Osteoblast (primary cell): ENCODE data around the gene MLEC. TPM values are rescaled to one million over a fixed set of nuclear protein-coding genes. Genes with fewer than 3 reads are reported as not detected.

Source experiments
- DNase-seq: peaks from one replicate; pipeline ENCODE4 v3.0.0; 2011; ENCODE audit warnings: low spot score, mixed read lengths; ENCODE audit not compliant: insufficient read length; ENCODE audit errors: missing footprints
- H2AFZ ChIP-seq: 2 replicates; pipeline ENCODE4 v1.6.0; 2011; ENCODE audit warnings: mild to moderate bottlenecking, low read length
- H3K27ac ChIP-seq: 2 replicates; pipeline ENCODE4 v1.5.1; 2011; ENCODE audit warnings: mild to moderate bottlenecking, low read depth, low read length, moderate library complexity
- H3K27me3 ChIP-seq: 2 replicates; pipeline ENCODE4 v1.6.0; 2012; ENCODE audit warnings: mild to moderate bottlenecking, control low read depth, inconsistent platforms, low read length, moderate library complexity; ENCODE audit not compliant: insufficient read depth
- H3K36me3 ChIP-seq: 2 replicates; pipeline ENCODE4 v1.5.1; 2011; ENCODE audit warnings: mild to moderate bottlenecking, low read length, control low read depth, moderate library complexity; ENCODE audit not compliant: insufficient read depth
- H3K4me1 ChIP-seq: 2 replicates; pipeline ENCODE4 v1.5.1; 2011; ENCODE audit warnings: mild to moderate bottlenecking, low read length, control low read depth, moderate library complexity; ENCODE audit not compliant: insufficient read depth
- H3K4me2 ChIP-seq: 2 replicates; pipeline ENCODE4 v1.6.0; 2011; ENCODE audit warnings: mild to moderate bottlenecking, low read length; ENCODE audit not compliant: insufficient read depth
- H3K4me3 ChIP-seq: fragments of 200-600 bp; sonication (generic); 3 replicates; pipeline ENCODE4 v1.5.1; 2012; ENCODE audit warnings: mild to moderate bottlenecking, low read length, inconsistent platforms; ENCODE audit not compliant: insufficient read depth
- H3K79me2 ChIP-seq: 2 replicates; pipeline ENCODE4 v1.6.0; 2012; ENCODE audit warnings: mild to moderate bottlenecking, low read length, control low read depth, inconsistent platforms; ENCODE audit not compliant: insufficient read depth
- H3K9me3 ChIP-seq: 2 replicates; pipeline ENCODE4 v1.5.1; 2011; ENCODE audit warnings: low read depth, low read length, control low read depth
- H4K20me1 ChIP-seq: 2 replicates; pipeline ENCODE4 v1.6.0; 2012; ENCODE audit warnings: mild to moderate bottlenecking, low read length, control low read depth; ENCODE audit not compliant: insufficient read depth
- CTCF ChIP-seq: IDR thresholded peaks from 2 replicates; pipeline ENCODE4 v1.5.1; 2011; ENCODE audit warnings: mild to moderate bottlenecking, low read depth, low read length, moderate library complexity; ENCODE audit errors: extremely low read depth
- total RNA-seq: library from RNA; depleted of rRNA; stranded (reverse); fragments of >200 nt; gene quantifications from 2 replicates; pipeline ENCODE4 v1.2.3, GENCODE V29; 2012

The MLEC gene
- total RNA-seq, 1 donor = 89.8 TPM

GRCh38 chr12:120744922-120745493 lies 58.1 kb downstream of the MLEC start:
- no peaks in the 10 kb centered on the region for H3K79me2 ChIP-seq

GRCh38 chr12:120748242-120748641 lies 61.3 kb downstream of the MLEC start:
- Histone ChIP-seq H2AFZ (no peak overlapping the region), H3K36me3 (no peaks in the 10 kb centered on the region), H3K4me3 (no peak overlapping the region), H3K27ac (no peak overlapping the region), H3K4me2 (no peak overlapping the region), H3K9me3 (no peaks in the 10 kb centered on the region), H3K79me2 (no peaks in the 10 kb centered on the region), H3K27me3 (no peaks in the 10 kb centered on the region), H3K4me1 (no peaks in the 10 kb centered on the region), H4K20me1 (no peaks in the 10 kb centered on the region)
- DNase-seq = no peak
- no peak for TF ChIP-seq CTCF

More at GRCh38 chr12:120744922-120745493, 58.1 kb downstream of the MLEC start:
- no peak overlapping the region for H3K4me3 ChIP-seq
- no peak for DNase-seq
- no peak overlapping the region for H3K27ac ChIP-seq
- H3K4me1 ChIP-seq = no peaks in the 10 kb centered on the region
- H4K20me1 ChIP-seq = no peaks in the 10 kb centered on the region
- no peaks in the 10 kb centered on the region for H3K9me3 ChIP-seq
- no peaks in the 10 kb centered on the region for H3K27me3 ChIP-seq
- TF ChIP-seq CTCF = no peak
- no peak overlapping the region for H2AFZ ChIP-seq
- no peaks in the 10 kb centered on the region for H3K36me3 ChIP-seq
- H3K4me2 ChIP-seq = no peak overlapping the region

GRCh38 chr12:120749256-120749655 lies 62.3 kb downstream of the MLEC start:
- H3K9me3 ChIP-seq = no peaks in the 10 kb centered on the region
- no peaks in the 10 kb centered on the region for H3K79me2 ChIP-seq
- DNase-seq = peak; percentile 34
- no peak overlapping the region for H3K4me3 ChIP-seq
- no peak overlapping the region for H2AFZ ChIP-seq
- H3K4me2 ChIP-seq = no peak overlapping the region
- H3K36me3 ChIP-seq = no peaks in the 10 kb centered on the region
- no peaks in the 10 kb centered on the region for H4K20me1 ChIP-seq
- no peak for TF ChIP-seq CTCF
- H3K4me1 ChIP-seq = no peaks in the 10 kb centered on the region
- no peak overlapping the region for H3K27ac ChIP-seq
- H3K27me3 ChIP-seq = no peaks in the 10 kb centered on the region

- Histone ChIP-seq H3K36me3 (no peaks in the 10 kb centered on the region), H3K4me1 (no peaks in the 10 kb centered on the region), H3K9me3 (no peaks in the 10 kb centered on the region), H3K27me3 (no peaks in the 10 kb centered on the region), H3K4me2 (no peak overlapping the region), H3K4me3 (no peak overlapping the region), H2AFZ (no peak overlapping the region), H4K20me1 (no peaks in the 10 kb centered on the region), H3K27ac (no peak overlapping the region), H3K79me2 (no peaks in the 10 kb centered on the region)
- peak; percentile 26 for DNase-seq
- no peak for TF ChIP-seq CTCF
Observed at GRCh38 chr12:120750806-120751205, 63.9 kb downstream of the MLEC start.
